Effector CD8-positive, alpha-beta T cell (primary cell): ENCODE measurements around the gene CCDC38.
"Not testable (repeated sequence)": the region's sequence is repeated elsewhere in the genome, so short reads cannot be mapped to it uniquely, and the experiment has no call there.

Source experiments
- DNase-seq: peaks from one replicate; lab custom pipeline; 2025; lab: John Stamatoyannopoulos, UW
- total RNA-seq, 4 experiments: gene quantifications; one replicate each; lab custom pipeline; 2026; lab: John Stamatoyannopoulos, UW

Gene CCDC38
- 0 to 0.39 (median 0.13) reads per million in 4 experiments for total RNA-seq

- DNase-seq: peak; percentile 70
These were observed at the start of gene CCDC38 for GRCh38 chr12:95942524-95943329. Gene CCDC38 (minus strand): TSS chr12:95942614. CDS start chr12:95936509, 6,105 bp downstream.

- DNase-seq: no peak
These were observed 47.7 kb upstream of the CCDC38 start for GRCh38 chr12:95990136-95990535.

GRCh38 chr12:95989504-95990123, 47.2 kb upstream of the CCDC38 start:
- no peak for DNase-seq

GRCh38 chr12:95988506-95989275, 46.3 kb upstream of the CCDC38 start:
- no peak for DNase-seq

- no peak for DNase-seq
These were observed 44.5 kb upstream of the CCDC38 start for GRCh38 chr12:95986635-95987570.

- DNase-seq: no peak
These were observed 42.3 kb upstream of the CCDC38 start for GRCh38 chr12:95984682-95985081.

GRCh38 chr12:95982602-95983001, 40.2 kb upstream of the CCDC38 start:
- DNase-seq: no peak

GRCh38 chr12:95980437-95980836, 38.0 kb upstream of the CCDC38 start:
- DNase-seq: no peak

- no peak for DNase-seq
These were observed 36.4 kb upstream of the CCDC38 start for GRCh38 chr12:95978774-95979173.

GRCh38 chr12:95978351-95978750, 35.9 kb upstream of the CCDC38 start:
- no peak for DNase-seq

GRCh38 chr12:95977764-95978305, 35.4 kb upstream of the CCDC38 start:
- no peak for DNase-seq

- DNase-seq: no peak
These were observed 34.0 kb upstream of the CCDC38 start for GRCh38 chr12:95976416-95976832.

- DNase-seq: no peak
These were observed 33.1 kb upstream of the CCDC38 start for GRCh38 chr12:95975491-95975890.

- DNase-seq: no peak
These were observed 31.9 kb upstream of the CCDC38 start for GRCh38 chr12:95974358-95974757.

GRCh38 chr12:95972832-95973456, 30.5 kb upstream of the CCDC38 start:
- DNase-seq: no peak

- no peak for DNase-seq
These were observed 28.5 kb upstream of the CCDC38 start for GRCh38 chr12:95970905-95971304.

- not testable (repeated sequence) for DNase-seq
These were observed 26.7 kb upstream of the CCDC38 start for GRCh38 chr12:95969116-95969515.

- no peak for DNase-seq
These were observed 24.9 kb upstream of the CCDC38 start for GRCh38 chr12:95967301-95967700.

- DNase-seq: no peak
These were observed 24.0 kb upstream of the CCDC38 start for GRCh38 chr12:95966287-95966870.

GRCh38 chr12:95963096-95963495, 20.7 kb upstream of the CCDC38 start:
- DNase-seq: no peak
